Brain microvascular endothelial cell (primary cell): Measurements from ENCODE around the gene NOX5.

Experiments used
- DNase-seq: peaks from one replicate; pipeline ENCODE4 v3.0.0-alpha.2; 2020
- H3K27ac ChIP-seq: fragments of 250-450 bp; sonication (Bioruptor Pico); 2 replicates; pipeline ENCODE4 v1.5.1; 2020; ENCODE audit warnings: mild to moderate bottlenecking, moderate library complexity
- H3K27me3 ChIP-seq: fragments of 250-450 bp; sonication (Bioruptor Pico); replicated peaks from 2 replicates; pipeline ENCODE4 v1.5.1; 2020; ENCODE audit warnings: mild to moderate bottlenecking
- H3K36me3 ChIP-seq: fragments of 250-450 bp; sonication (Bioruptor Pico); replicated peaks from 2 replicates; pipeline ENCODE4 v1.5.1; 2020; ENCODE audit warnings: mild to moderate bottlenecking
- H3K4me3 ChIP-seq: 2 replicates; pipeline ENCODE4 v1.5.1; 2011; ENCODE audit warnings: low read depth, mild to moderate bottlenecking, control low read depth, low read length, moderate library complexity
- CTCF ChIP-seq: IDR thresholded peaks from 2 replicates; pipeline ENCODE4 v1.5.1; 2011; ENCODE audit warnings: low read depth, mild to moderate bottlenecking, moderate library complexity, low read length, control low read depth, inconsistent platforms; ENCODE audit errors: missing control alignments
- in situ Hi-C: cut with HindIII; loops from 2 replicates; pipeline ENCODE4 v1.10.0; 2017; ENCODE audit warnings: low sequenced_read_pairs, low pct_ligation_motif_present

NOX5 gene

GRCh38 chr15:69000725-69001503, 13.6 kb upstream of the NOX5 start:
- Histone ChIP-seq H3K4me3 (no peak overlapping the region), H3K27me3 (no peaks in the 10 kb centered on the region), H3K27ac (no peak overlapping the region), H3K36me3 (no peaks in the 10 kb centered on the region)
- no peak for DNase-seq
- in situ Hi-C loops, result no loop called here
- TF ChIP-seq CTCF, result no peak

GRCh38 chr15:69002783-69003182, 11.7 kb upstream of the NOX5 start:
- no peak overlapping the region for H3K27ac ChIP-seq
- in situ Hi-C loops, result no loop called here

DNA sequence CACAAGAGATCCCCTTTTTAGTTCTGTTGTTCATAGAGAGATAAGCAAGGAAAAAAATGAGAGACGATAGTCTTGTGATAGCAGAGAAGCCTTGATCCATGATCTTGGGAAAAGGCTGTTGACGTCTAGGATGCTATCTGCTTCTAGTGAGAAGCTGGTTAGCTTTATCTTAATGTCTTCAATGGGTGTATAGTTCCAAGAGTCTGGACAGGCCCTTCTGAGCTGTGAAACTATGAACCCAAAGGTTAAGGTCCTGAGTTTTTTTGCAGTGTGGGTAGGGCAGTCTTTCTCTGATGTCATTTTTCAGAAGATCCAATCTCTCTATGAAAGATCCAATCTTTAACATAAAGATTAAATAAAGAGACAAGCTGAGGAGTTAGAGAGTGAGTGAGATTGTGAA, 10.5 kb upstream of the NOX5 start:
- H3K4me3 ChIP-seq, result no peak overlapping the region
- no peak for TF ChIP-seq CTCF
- no peaks in the 10 kb centered on the region for H3K27me3 ChIP-seq
- H3K27ac ChIP-seq, result no peak overlapping the region
- DNase-seq, result no peak
- H3K36me3 ChIP-seq, result no peaks in the 10 kb centered on the region
- in situ Hi-C loops, result no loop called here

More at GRCh38 chr15:69002783-69003182, 11.7 kb upstream of the NOX5 start:
- Histone ChIP-seq H3K36me3 (no peaks in the 10 kb centered on the region), H3K4me3 (no peak overlapping the region), H3K27me3 (no peaks in the 10 kb centered on the region)
- DNase-seq, result no peak
- no peak for TF ChIP-seq CTCF

GRCh38 chr15:69008056-69008455, 6.4 kb upstream of the NOX5 start:
- H3K4me3 ChIP-seq, result no peak overlapping the region
- H3K27me3 ChIP-seq, result no peaks in the 10 kb centered on the region
- in situ Hi-C loops, result no loop called here
- DNase-seq, result no peak
- TF ChIP-seq CTCF, result no peak
- no peak overlapping the region for H3K27ac ChIP-seq
- H3K36me3 ChIP-seq, result no peaks in the 10 kb centered on the region

DNA sequence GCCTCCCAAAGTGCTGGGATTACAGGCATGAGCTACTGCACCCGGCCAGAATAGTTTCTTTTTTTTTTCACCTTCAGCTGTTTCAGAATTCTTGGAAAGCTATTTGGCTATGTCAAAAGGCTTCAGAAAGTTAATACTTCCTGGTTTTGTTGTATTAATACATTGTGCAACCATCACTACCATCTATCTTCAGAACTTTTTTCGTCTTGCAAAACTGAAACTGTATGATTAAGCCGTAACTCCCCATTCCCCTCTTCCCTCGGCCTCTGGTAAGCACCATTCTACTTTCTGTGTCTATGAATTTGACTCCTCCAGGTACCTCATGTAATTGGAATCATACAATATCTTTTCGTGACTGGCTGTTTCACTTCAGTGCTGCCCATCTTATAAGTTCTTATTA, 5.2 kb upstream of the NOX5 start:
- no peaks in the 10 kb centered on the region for H3K27me3 ChIP-seq
- no peaks in the 10 kb centered on the region for H3K36me3 ChIP-seq
- DNase-seq, result no peak
- in situ Hi-C loops, result no loop called here
- TF ChIP-seq CTCF, result no peak
- H3K27ac ChIP-seq, result no peak overlapping the region
- no peak overlapping the region for H3K4me3 ChIP-seq

- Histone ChIP-seq H3K27ac (no peak overlapping the region), H3K27me3 (no peaks in the 10 kb centered on the region), H3K36me3 (no peaks in the 10 kb centered on the region), H3K4me3 (no peak overlapping the region)
- no peak for DNase-seq
- in situ Hi-C loops, result no loop called here
- no peak for TF ChIP-seq CTCF
Observed at GRCh38 chr15:69011641-69012040, 2.9 kb upstream of the NOX5 start.
